K562 (cell line): ENCODE measurements around the gene RAB26. TPM values are rescaled to one million over a fixed set of nuclear protein-coding genes. Genes with fewer than 3 reads are reported as not detected.
A peak's percentile ranks its signal among the peaks of the same experiment; 100 is the strongest.

Experiments used
- ATF1 ChIP-seq, 2 experiments: fragments of 450-650 bp in 1 of 2; IDR thresholded peaks; 2 replicates each; pipeline ENCODE4 v1.6.1; 2016; ENCODE audit warnings: missing compliant biosample characterization in 1 of 2, missing genetic modification characterization in 1 of 2
- CREB1 ChIP-seq, 2 experiments: sonication (generic) in 1 of 2; formaldehyde crosslinking in 1 of 2; IDR thresholded peaks; 2 replicates each; pipeline versions ENCODE4 v1.6.1 to v1.8.0; 2012 to 2022; ENCODE audit warnings: inconsistent platforms in 1 of 2, mild to moderate bottlenecking in 1 of 2, missing genetic modification reagents in 1 of 2, moderate library complexity in 1 of 2
- CREBBP ChIP-seq: IDR thresholded peaks from one replicate; pipeline ENCODE4 v1.6.1; 2012; ENCODE audit warnings: low read depth, mild to moderate bottlenecking, control low read depth, inconsistent platforms, low read length
- GTF2E2 ChIP-seq: fragments of 200-800 bp; sonication (Bioruptor generic); IDR thresholded peaks from 2 replicates; pipeline ENCODE4 v1.6.1; 2016; ENCODE audit warnings: missing genetic modification characterization, missing compliant biosample characterization
- IRF2 ChIP-seq: sonication (generic); formaldehyde crosslinking; IDR thresholded peaks from 2 replicates; pipeline ENCODE4 v1.8.1; 2022; ENCODE audit warnings: mild to moderate bottlenecking, missing genetic modification reagents
- L3MBTL2 ChIP-seq: fragments of 450-650 bp; IDR thresholded peaks from 2 replicates; pipeline ENCODE4 v1.6.1; 2016; ENCODE audit warnings: mild to moderate bottlenecking, moderate library complexity
- MCM3 ChIP-seq: fragments of 450-650 bp; IDR thresholded peaks from 2 replicates; pipeline ENCODE4 v1.6.1; 2016
- NONO ChIP-seq, 2 experiments: fragments of 200-400 bp in 1 of 2; fragments of 450-650 bp in 1 of 2; formaldehyde crosslinking in 1 of 2; IDR thresholded peaks; 2 replicates each; pipeline ENCODE4 v1.6.1; 2017; ENCODE audit warnings: low read depth in 2 of 2, mild to moderate bottlenecking in 2 of 2, moderate library complexity in 2 of 2, low read length in 1 of 2
- PML ChIP-seq: IDR thresholded peaks from 2 replicates; pipeline ENCODE4 v1.6.1; 2012; ENCODE audit warnings: low read length, inconsistent platforms
- RBBP5 ChIP-seq: fragments of 200-600 bp; sonication (generic); IDR thresholded peaks from 2 replicates; pipeline ENCODE4 v1.6.1; 2012; ENCODE audit warnings: borderline replicate concordance, mild to moderate bottlenecking, low read length, control low read depth, inconsistent platforms; ENCODE audit not compliant: insufficient read depth, poor library complexity, severe bottlenecking
- UBTF ChIP-seq, 2 experiments: IDR thresholded peaks; 2 replicates each; pipeline ENCODE4 v1.6.1; 2012; ENCODE audit warnings: improper control_type of control experiment in 2 of 2, low read depth in 2 of 2, low read length in 2 of 2, borderline replicate concordance in 1 of 2
- ZNF384 ChIP-seq: IDR thresholded peaks from 2 replicates; pipeline ENCODE4 v1.6.1; 2012; ENCODE audit warnings: low read depth, low read length, improper control_type of control experiment
- polyA plus RNA-seq, 8 experiments: library from polyadenylated mRNA; depleted of rRNA in 4 of 8; stranded (reverse) in 5 of 8; unstranded in 3 of 8; fragments of >200 nt; fragmentation: Nextera tagmentation in 2 of 8; fragmentation: Illumina TruSeq in 1 of 8; extraction: Ambion mirVana in 2 of 8; extraction: Trizol in 1 of 8; gene quantifications; 2 replicates each; pipeline versions ENCODE4 v1.2.1 to v1.2.3, GENCODE V29; 2011 to 2014; ENCODE audit warnings: inconsistent platforms in 1 of 8, missing spikeins in 1 of 8
- total RNA-seq, 7 experiments: library from RNA; depleted of rRNA in 6 of 7; stranded (reverse); fragments of >200 nt in 6 of 7; fragmentation: Illumina TruSeq in 2 of 7; extraction: Trizol in 2 of 7; gene quantifications; 2 replicates each; pipeline versions ENCODE4 v1.2.1 to v1.2.3, GENCODE V29; 2011 to 2021; ENCODE audit warnings: low replicate concordance in 1 of 7

The RAB26 gene
- total and polyA plus RNA-seq, 9 of the 15 experiments (the other 6 are each of a cell fraction or from before 2014, with no cell fraction given) = 0.25 to 6.1 (median 2.1) TPM

- TF ChIP-seq CREBBP (no peak), ATF1 (CRISPR knock-in tag; IDR thresholded peaks at IDR 0.05) (no peak), ATF1 (tag; IDR thresholded peaks at IDR 0.05) (0 out of 2 replicates have a peak, but pooled peaks have one; percentile 23), MCM3 (no peak), UBTF (IDR thresholded peaks at IDR 0.05; ENCODE audit: borderline replicate concordance in 1 of 2, low read depth in 2 of 2, low read length in 2 of 2) (no peak), RBBP5 (peak; percentile 43), L3MBTL2 (peak; percentile 77), NONO (IDR thresholded peaks at IDR 0.05; ENCODE audit: low read depth in 2 of 2, low read length in 1 of 2) (0 out of 4 replicates have a peak, but pooled peaks of 1 of the 2 experiments have one; percentile 59), ZNF384 (0 out of 2 replicates have a peak, but pooled peaks have one; percentile 10), CREB1 (IDR thresholded peaks at IDR 0.05) (peak; percentile 47; the same call in 1 of the 2 replicates), CREB1 (CRISPR knock-in tag; IDR thresholded peaks at IDR 0.05) (peak; percentile 41; the same call in 1 of the 2 replicates), IRF2 (no peak), GTF2E2 (no peak), PML (no peak)
Observed at GRCh38 chr16:2148714-2149629, 547 bp downstream of the RAB26 start (continued).
